Epithelial cell of proximal tubule (primary cell): ENCODE results near the gene OPCML. TPM values are rescaled to one million over a fixed set of nuclear protein-coding genes. Genes with fewer than 3 reads are reported as not detected.

Experiments used
- DNase-seq: peaks from one replicate; pipeline ENCODE4 v3.0.0-alpha.2; 2011; ENCODE audit warnings: low read depth
- H3K4me3 ChIP-seq: 2 replicates; pipeline ENCODE4 v1.5.1; 2011; ENCODE audit warnings: low read depth, mild to moderate bottlenecking, low read length
- total RNA-seq: library from RNA; depleted of rRNA; stranded (reverse); fragments of >200 nt; gene quantifications from 2 replicates; pipeline ENCODE4 v1.2.3, GENCODE V29; 2015
- TF ChIP-seq, protein P1 (sequence below): conservative IDR thresholded peaks from 2 replicates; pipeline ENCODE4 v1.5.1; 2012; ENCODE audit warnings: low read depth, mild to moderate bottlenecking, low read length

Gene OPCML
- total RNA-seq, 1 donor from 2014 or later, result not detected

DNA sequence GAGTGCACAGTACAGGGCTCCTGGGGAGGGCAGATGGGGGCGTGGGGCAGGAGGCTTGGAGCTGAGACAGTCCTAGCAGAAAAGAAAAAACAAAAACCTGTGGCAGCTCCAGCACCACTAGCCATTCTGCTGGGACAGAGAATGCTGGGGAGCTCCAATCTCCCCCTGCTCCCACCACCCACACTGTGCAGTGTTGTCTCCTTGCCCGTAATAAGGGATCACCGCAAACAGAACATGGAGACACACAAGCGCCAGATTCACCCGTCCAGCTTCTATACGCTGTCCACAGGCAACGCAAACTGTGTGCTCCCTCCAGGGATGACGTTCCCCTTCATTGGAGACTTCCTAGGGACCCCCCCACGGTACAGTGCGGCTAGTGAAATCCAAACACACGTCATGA lies 31.4 kb downstream of the OPCML start:
- no peak for DNase-seq
- no peak overlapping the region for H3K4me3 ChIP-seq
- TF ChIP-seq, protein P1, sequence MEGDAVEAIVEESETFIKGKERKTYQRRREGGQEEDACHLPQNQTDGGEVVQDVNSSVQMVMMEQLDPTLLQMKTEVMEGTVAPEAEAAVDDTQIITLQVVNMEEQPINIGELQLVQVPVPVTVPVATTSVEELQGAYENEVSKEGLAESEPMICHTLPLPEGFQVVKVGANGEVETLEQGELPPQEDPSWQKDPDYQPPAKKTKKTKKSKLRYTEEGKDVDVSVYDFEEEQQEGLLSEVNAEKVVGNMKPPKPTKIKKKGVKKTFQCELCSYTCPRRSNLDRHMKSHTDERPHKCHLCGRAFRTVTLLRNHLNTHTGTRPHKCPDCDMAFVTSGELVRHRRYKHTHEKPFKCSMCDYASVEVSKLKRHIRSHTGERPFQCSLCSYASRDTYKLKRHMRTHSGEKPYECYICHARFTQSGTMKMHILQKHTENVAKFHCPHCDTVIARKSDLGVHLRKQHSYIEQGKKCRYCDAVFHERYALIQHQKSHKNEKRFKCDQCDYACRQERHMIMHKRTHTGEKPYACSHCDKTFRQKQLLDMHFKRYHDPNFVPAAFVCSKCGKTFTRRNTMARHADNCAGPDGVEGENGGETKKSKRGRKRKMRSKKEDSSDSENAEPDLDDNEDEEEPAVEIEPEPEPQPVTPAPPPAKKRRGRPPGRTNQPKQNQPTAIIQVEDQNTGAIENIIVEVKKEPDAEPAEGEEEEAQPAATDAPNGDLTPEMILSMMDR, result no peak

DNA sequence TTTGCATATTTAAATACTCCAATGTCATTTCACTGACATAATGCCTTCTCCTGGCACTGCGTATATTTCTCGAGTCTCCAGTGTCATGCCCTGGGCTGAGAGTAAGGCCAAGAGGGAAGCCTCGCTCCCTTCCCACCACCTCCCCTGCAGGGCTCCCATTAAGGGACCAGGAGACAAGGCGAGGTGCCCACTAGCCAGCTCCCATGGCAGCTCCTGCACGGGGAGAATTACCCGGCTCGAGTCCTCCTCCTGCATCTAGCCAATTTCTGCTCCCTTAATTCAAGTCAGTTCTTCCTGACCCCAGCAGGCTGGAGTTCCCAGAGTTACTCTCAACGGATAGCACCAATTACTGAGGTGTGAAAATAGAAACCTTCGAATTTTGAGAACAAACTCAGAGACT lies 31.9 kb downstream of the OPCML start:
- TF ChIP-seq, protein P1, result no peak
- DNase-seq, result no peak
- no peak overlapping the region for H3K4me3 ChIP-seq

DNA sequence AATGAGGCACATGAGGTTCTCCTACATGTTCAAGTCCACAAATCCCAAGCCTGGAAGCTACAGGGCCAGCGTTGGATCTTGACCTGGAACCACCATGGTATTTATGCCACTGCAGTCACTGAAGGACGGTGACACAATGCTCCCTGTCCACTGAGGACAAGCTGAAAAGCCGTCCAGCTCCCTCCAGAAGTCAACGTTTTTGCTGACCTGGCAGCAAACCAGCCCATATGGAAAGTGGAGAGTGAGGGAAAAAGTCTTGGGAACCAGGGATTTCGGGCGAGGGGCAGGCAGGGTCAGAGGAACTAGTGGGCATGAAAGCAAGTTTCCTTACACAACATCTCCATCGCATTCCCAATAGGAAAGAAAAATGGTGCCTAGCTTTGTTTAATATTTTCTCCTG lies 33.3 kb downstream of the OPCML start:
- TF ChIP-seq, protein P1, result no peak
- no peak overlapping the region for H3K4me3 ChIP-seq
- no peak for DNase-seq

DNA sequence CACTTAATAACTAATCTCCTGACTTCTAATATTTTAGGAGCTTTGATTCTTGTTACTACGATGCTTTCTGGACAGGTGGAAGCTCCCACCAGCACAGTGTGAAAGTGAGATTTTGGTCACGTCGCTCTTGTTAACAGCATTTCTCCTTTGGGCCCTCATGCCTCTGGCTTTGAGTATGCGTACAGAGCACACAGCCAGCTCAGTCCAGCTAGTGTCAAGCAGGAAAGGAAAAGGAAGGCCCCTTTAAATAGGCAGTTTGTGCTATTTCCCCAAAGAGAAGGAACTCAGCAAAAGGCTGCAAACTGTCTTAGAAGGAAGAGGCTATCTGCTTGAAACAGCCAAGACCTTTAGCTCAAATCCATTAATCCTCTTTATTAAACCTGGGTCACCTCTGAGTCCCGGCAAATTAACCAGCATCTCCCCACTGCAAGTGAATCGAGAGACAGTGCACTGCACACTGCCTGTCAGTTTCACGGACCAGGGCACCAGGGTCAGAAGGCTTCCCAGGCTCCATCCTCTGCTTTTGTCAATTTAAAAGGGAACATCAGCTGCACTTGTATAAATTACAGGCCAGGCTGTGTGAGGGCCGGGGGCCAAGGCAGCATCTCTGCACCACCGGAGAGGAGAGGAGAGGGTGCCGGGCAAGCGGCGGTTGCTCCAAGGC lies 34.7 kb downstream of the OPCML start:
- TF ChIP-seq, protein P1, result no peak
- DNase-seq, result no peak
- no peak overlapping the region for H3K4me3 ChIP-seq

DNA sequence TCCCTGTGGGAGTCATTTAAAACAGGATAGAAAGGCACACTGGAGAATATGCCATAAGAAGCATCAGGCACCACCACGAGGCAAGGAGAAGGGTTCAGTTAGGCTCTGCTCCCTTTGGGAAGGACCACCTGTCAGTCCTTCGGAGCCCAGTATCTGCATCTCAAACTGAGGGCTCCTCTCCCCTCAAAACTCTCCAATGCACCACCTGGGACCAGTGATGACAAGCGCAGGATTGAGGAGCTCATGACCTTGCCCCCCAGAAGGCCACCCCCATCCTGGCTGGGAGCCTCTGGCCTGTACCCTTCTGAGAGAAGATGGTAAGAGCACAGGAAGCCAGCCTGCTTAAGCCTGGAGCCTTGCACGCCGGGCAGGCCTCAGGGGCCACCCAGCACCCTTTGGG lies 39.4 kb downstream of the OPCML start:
- TF ChIP-seq, protein P1, result no peak
- H3K4me3 ChIP-seq, result no peak overlapping the region
- DNase-seq, result no peak

DNA sequence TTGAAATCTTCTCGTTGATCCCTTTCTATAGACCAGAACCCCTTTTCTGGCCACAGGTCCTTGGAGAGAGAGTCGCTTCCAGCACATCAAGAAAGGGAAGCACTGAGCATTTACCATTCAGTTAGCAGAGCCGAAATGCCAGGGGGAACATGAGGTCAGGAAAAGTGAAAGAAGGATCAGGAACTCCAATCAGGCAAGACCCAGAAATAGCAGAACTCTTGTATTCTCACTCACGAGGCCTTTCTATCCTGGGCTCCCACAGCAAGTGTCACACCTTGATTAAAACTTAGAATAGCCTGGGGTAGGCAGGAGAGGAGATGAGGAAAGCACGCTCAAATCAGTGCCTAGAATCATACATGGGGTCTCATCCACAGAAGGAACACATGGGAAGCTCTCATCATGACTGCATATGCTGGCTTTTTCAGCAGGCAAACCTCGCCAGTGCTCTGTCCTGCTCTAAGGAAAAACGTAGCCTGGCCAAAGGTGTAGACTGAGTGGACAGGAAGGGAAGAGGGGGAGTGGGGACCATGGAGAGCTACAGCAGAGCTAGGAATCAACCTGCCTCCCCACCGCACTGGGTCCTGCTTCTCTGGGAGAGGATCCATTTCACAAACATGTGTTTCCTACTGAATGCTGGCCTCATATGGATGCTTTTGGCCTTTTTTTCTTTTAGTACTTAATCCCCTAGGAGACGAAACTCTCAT lies 40.5 kb downstream of the OPCML start:
- DNase-seq, result no peak
- no peak overlapping the region for H3K4me3 ChIP-seq
- TF ChIP-seq, protein P1, result no peak

DNA sequence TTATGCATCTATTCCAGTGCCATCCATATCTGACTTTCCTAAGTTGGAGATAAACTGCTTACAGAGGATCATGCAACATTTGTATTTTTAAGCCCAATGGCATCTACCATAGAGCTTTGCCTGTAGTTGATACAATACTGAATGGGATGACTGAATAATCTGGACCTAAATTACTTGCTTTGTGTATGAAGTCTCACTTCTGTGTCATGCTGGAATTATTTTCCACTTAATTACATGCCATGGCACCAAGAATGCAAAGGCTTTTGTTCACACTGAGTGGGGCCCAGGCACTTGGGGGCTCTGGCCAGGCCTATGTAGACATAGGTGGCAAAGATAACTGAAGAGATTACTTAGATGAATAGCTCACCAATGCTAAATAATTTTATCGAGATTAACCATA lies 51.6 kb downstream of the OPCML start:
- DNase-seq, result no peak
- no peak overlapping the region for H3K4me3 ChIP-seq
- TF ChIP-seq, protein P1, result no peak
